ENCODE data around the gene ZNF618.

DNA sequence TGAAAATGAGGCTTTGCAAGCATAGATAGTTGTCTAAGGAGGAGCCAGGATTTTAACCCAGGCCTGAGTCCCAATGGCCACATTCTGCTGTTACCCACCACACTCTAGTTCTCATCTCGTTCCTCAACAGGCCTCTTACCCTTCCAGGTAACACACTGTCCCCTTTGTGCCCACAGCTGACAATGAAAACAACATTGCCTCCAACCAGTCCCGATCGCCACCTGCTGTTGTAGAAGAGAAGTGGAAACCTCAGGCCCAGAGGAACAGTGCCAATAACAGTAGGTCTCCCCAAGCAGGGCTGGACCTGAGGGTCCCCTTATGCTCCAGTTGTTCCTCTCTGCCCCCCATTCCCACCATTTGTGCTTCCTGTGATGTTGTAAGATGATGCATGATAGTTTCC is 171.6 kb downstream of the ZNF618 start:
- TF ChIP-seq POLR2A (IDR thresholded peaks at IDR 0.05; ENCODE audit: low read depth, low read length) (no peak), TAF1 (IDR thresholded peaks at IDR 0.05; ENCODE audit: borderline replicate concordance, low read depth, low read length) (no peak), POLR2AphosphoS5 (IDR thresholded peaks at IDR 0.05; ENCODE audit: low read depth, low read length) (no peak)

Data from GM12892 (cell line).